SH-SY5Y (cell line): ENCODE data around the gene FOXO1.

Experiments used
- GATA2 ChIP-seq: IDR thresholded peaks from 2 replicates; pipeline ENCODE4 v1.6.1; 2011; ENCODE audit warnings: mild to moderate bottlenecking, low read depth, low read length
- GATA3 ChIP-seq: IDR thresholded peaks from 2 replicates; pipeline ENCODE4 v1.6.1; 2011; ENCODE audit warnings: low read depth, mild to moderate bottlenecking, low read length, moderate library complexity

DNA sequence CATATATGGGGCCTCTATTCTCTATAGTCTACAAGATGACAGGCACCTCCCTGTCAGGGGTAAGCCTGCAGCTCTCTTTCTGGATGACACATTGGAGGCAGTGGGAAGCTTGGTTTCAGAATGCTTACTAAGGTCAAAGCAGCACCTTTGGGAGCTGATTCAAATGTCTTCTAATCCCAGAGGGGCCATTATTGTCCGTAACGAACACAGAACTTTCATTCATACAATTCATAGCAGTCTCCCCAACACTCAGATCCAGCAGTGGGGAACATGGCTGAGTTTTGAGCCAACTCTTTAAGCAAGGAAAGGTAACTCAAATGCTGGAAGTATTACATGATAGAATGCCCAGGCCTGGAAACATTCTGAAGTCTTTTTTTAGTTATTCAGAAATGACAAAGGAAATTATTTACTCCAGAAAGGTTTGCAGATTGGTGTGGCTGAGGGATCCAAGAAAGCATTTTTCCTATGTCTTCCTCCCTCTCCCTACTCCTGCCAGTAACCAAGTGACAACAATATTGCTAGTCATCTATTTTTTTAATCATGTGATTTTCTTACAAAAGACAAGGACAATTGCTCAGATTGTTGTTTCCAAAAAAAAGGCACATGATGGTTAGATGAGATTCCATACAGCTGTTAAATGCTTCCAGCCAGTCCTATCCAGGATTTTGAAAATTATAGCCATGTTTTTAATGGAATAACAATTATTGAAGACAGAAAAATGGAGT lies 118.7 kb downstream of the FOXO1 start:
- TF ChIP-seq GATA2: no peak
- TF ChIP-seq GATA3: no peak
